HEK293 (cell line): ENCODE measurements around the gene BLOC1S3.

ENCODE experiments used
- CTCF ChIA-PET: fragments of 350-600 bp; formaldehyde crosslinking; extraction: SDS; loops from one replicate; lab custom pipeline; 2021; ENCODE audit warnings: antibody characterized with exemption; lab: Yijun Ruan, JAX
- POLR2A ChIA-PET: fragments of 300-600 bp; formaldehyde crosslinking; extraction: SDS; loops from one replicate; lab custom pipeline; 2020; ENCODE audit warnings: antibody characterized with exemption, inconsistent platforms; lab: Yijun Ruan, JAX
- H3K27ac ChIP-seq: fragments of 200-500 bp; sonication (Bioruptor generic); 2 replicates; pipeline ENCODE4 v1.5.1; 2014; ENCODE audit warnings: low read depth, low read length, control low read depth, inconsistent platforms; ENCODE audit errors: extremely low read depth
- H3K36me3 ChIP-seq, 2 experiments: fragments of 200-500 bp in 1 of 2; sonication (Bioruptor generic) in 1 of 2; 1 replicate in 1 of 2; 2 replicates in 1 of 2; pipeline ENCODE4 v1.5.1; 2014 to 2017; ENCODE audit warnings: inconsistent platforms in 2 of 2, low read length in 2 of 2; ENCODE audit not compliant: control insufficient read depth in 2 of 2, insufficient read depth in 1 of 2
- H3K4me1 ChIP-seq: fragments of 200-500 bp; sonication (Bioruptor generic); 2 replicates; pipeline ENCODE4 v1.5.1; 2014; ENCODE audit warnings: mild to moderate bottlenecking, low read length, inconsistent platforms; ENCODE audit not compliant: control insufficient read depth, insufficient read depth
- H3K4me3 ChIP-seq: 2 replicates; pipeline ENCODE4 v1.5.1; 2011; ENCODE audit warnings: low read depth, mild to moderate bottlenecking, control low read depth, low read length, moderate library complexity
- H3K9me3 ChIP-seq: fragments of 200-500 bp; sonication (Bioruptor generic); 2 replicates; pipeline ENCODE4 v1.5.1; 2014; ENCODE audit warnings: low read depth, low read length, inconsistent platforms; ENCODE audit not compliant: control insufficient read depth, insufficient read depth
- CTCF ChIP-seq: fragments of 450-650 bp; formaldehyde crosslinking; IDR thresholded peaks from 2 replicates; pipeline ENCODE4 v1.5.1; 2016; ENCODE audit warnings: missing biosample characterization, missing genetic modification characterization
- EGR2 ChIP-seq: fragments of 450-650 bp; formaldehyde crosslinking; IDR thresholded peaks from 2 replicates; pipeline ENCODE4 v1.5.1; 2016; ENCODE audit warnings: low read depth, missing biosample characterization, missing genetic modification characterization
- GLI4 ChIP-seq: fragments of 450-650 bp; formaldehyde crosslinking; IDR thresholded peaks from 2 replicates; pipeline ENCODE4 v1.5.1; 2016; ENCODE audit warnings: missing biosample characterization, missing genetic modification characterization
- HOXD13 ChIP-seq: sonication (generic); formaldehyde crosslinking; IDR thresholded peaks from 2 replicates; pipeline ENCODE4 v1.8.0; 2022; ENCODE audit warnings: missing genetic modification reagents, borderline replicate concordance
- KLF1 ChIP-seq: fragments of 450-650 bp; formaldehyde crosslinking; IDR thresholded peaks from 2 replicates; pipeline ENCODE4 v1.5.1; 2016; ENCODE audit warnings: missing biosample characterization, missing genetic modification characterization
- KLF17 ChIP-seq: fragments of 450-650 bp; formaldehyde crosslinking; IDR thresholded peaks from 2 replicates; pipeline ENCODE4 v1.5.1; 2016; ENCODE audit warnings: missing biosample characterization, missing genetic modification characterization
- MZF1 ChIP-seq: fragments of 450-650 bp; formaldehyde crosslinking; IDR thresholded peaks from 2 replicates; pipeline ENCODE4 v1.5.1; 2017; ENCODE audit warnings: missing biosample characterization, missing genetic modification characterization, borderline replicate concordance
- PATZ1 ChIP-seq: fragments of 450-650 bp; formaldehyde crosslinking; IDR thresholded peaks from 2 replicates; pipeline ENCODE4 v1.5.1; 2016; ENCODE audit warnings: missing biosample characterization, missing genetic modification characterization
- SP7 ChIP-seq: fragments of 450-650 bp; formaldehyde crosslinking; IDR thresholded peaks from 2 replicates; pipeline ENCODE4 v1.5.1; 2016; ENCODE audit warnings: missing biosample characterization, missing genetic modification characterization
- TCF7L2 ChIP-seq: IDR thresholded peaks from 2 replicates; pipeline ENCODE4 v1.6.1; 2011; ENCODE audit warnings: low read depth, mild to moderate bottlenecking, inconsistent platforms, low read length, moderate library complexity, borderline replicate concordance
- YY2 ChIP-seq: fragments of 450-650 bp; formaldehyde crosslinking; IDR thresholded peaks from 2 replicates; pipeline ENCODE4 v1.5.1; 2016; ENCODE audit warnings: missing biosample characterization, missing genetic modification characterization
- ZBTB11 ChIP-seq: fragments of 450-650 bp; formaldehyde crosslinking; conservative IDR thresholded peaks from 2 replicates; pipeline ENCODE4 v1.5.1; 2016; ENCODE audit warnings: low read depth, missing biosample characterization, missing genetic modification characterization
- ZBTB20 ChIP-seq: fragments of 450-650 bp; formaldehyde crosslinking; IDR thresholded peaks from 2 replicates; pipeline ENCODE4 v1.5.1; 2016; ENCODE audit warnings: missing biosample characterization, missing genetic modification characterization
- ZBTB7A ChIP-seq: fragments of 450-650 bp; formaldehyde crosslinking; IDR thresholded peaks from 2 replicates; pipeline ENCODE4 v1.5.1; 2016; ENCODE audit warnings: low read depth, missing biosample characterization, missing genetic modification characterization
- ZFHX2 ChIP-seq: fragments of 450-650 bp; formaldehyde crosslinking; conservative IDR thresholded peaks from 2 replicates; pipeline ENCODE4 v1.5.1; 2016; ENCODE audit warnings: missing biosample characterization, missing genetic modification characterization
- ZFP41 ChIP-seq: fragments of 450-650 bp; formaldehyde crosslinking; IDR thresholded peaks from 2 replicates; pipeline ENCODE4 v1.5.1; 2016; ENCODE audit warnings: missing biosample characterization, missing genetic modification characterization, borderline replicate concordance
- ZNF114 ChIP-seq: fragments of 450-650 bp; formaldehyde crosslinking; IDR thresholded peaks from 2 replicates; pipeline ENCODE4 v1.5.0; 2017; ENCODE audit warnings: missing biosample characterization, missing genetic modification characterization
- ZNF16 ChIP-seq: fragments of 450-650 bp; formaldehyde crosslinking; IDR thresholded peaks from 2 replicates; pipeline ENCODE4 v1.5.1; 2016; ENCODE audit warnings: low read depth, missing biosample characterization, missing genetic modification characterization
- ZNF239 ChIP-seq: fragments of 450-650 bp; formaldehyde crosslinking; IDR thresholded peaks from 2 replicates; pipeline ENCODE4 v1.5.1; 2016; ENCODE audit warnings: missing biosample characterization, missing genetic modification characterization
- ZNF266 ChIP-seq: fragments of 450-650 bp; formaldehyde crosslinking; IDR thresholded peaks from 2 replicates; pipeline ENCODE4 v1.5.1; 2016; ENCODE audit warnings: missing biosample characterization, missing genetic modification characterization, low read depth
- ZNF37A ChIP-seq: fragments of 450-650 bp; IDR thresholded peaks from 2 replicates; pipeline ENCODE4 v1.5.1; 2018; ENCODE audit warnings: missing biosample characterization, missing genetic modification characterization
- ZNF548 ChIP-seq: fragments of 450-650 bp; formaldehyde crosslinking; IDR thresholded peaks from 2 replicates; pipeline ENCODE4 v1.5.1; 2016; ENCODE audit warnings: missing biosample characterization, missing genetic modification characterization
- ZNF555 ChIP-seq: fragments of 450-650 bp; formaldehyde crosslinking; conservative IDR thresholded peaks from 2 replicates; pipeline ENCODE4 v1.5.1; 2017; ENCODE audit warnings: missing biosample characterization, mild to moderate bottlenecking, missing genetic modification characterization, inconsistent platforms
- ZNF580 ChIP-seq: fragments of 450-650 bp; formaldehyde crosslinking; IDR thresholded peaks from 2 replicates; pipeline ENCODE4 v1.5.1; 2016; ENCODE audit warnings: missing biosample characterization, missing genetic modification characterization
- ZNF596 ChIP-seq: fragments of 450-650 bp; IDR thresholded peaks from 2 replicates; pipeline ENCODE4 v1.5.0; 2018; ENCODE audit warnings: missing biosample characterization, mild to moderate bottlenecking, missing genetic modification characterization, moderate library complexity
- ZNF600 ChIP-seq: fragments of 450-650 bp; formaldehyde crosslinking; IDR thresholded peaks from 2 replicates; pipeline ENCODE4 v1.5.1; 2016; ENCODE audit warnings: missing biosample characterization, missing genetic modification characterization
- ZNF660 ChIP-seq: fragments of 450-650 bp; IDR thresholded peaks from 2 replicates; pipeline ENCODE4 v1.5.1; 2018; ENCODE audit warnings: missing biosample characterization, mild to moderate bottlenecking, missing genetic modification characterization
- ZNF677 ChIP-seq: fragments of 450-650 bp; IDR thresholded peaks from 2 replicates; pipeline ENCODE4 v1.5.0; 2018; ENCODE audit warnings: missing biosample characterization, mild to moderate bottlenecking, missing genetic modification characterization, moderate library complexity
- ZNF704 ChIP-seq: fragments of 450-650 bp; formaldehyde crosslinking; IDR thresholded peaks from 2 replicates; pipeline ENCODE4 v1.5.1; 2016; ENCODE audit warnings: missing biosample characterization, missing genetic modification characterization
- ZNF777 ChIP-seq: fragments of 450-650 bp; formaldehyde crosslinking; IDR thresholded peaks from 2 replicates; pipeline ENCODE4 v1.5.1; 2017; ENCODE audit warnings: missing biosample characterization, missing genetic modification characterization, borderline replicate concordance
- ZNF830 ChIP-seq: fragments of 450-650 bp; IDR thresholded peaks from 2 replicates; pipeline ENCODE4 v1.5.0; 2018; ENCODE audit warnings: missing biosample characterization, missing genetic modification characterization, low read depth, mild to moderate bottlenecking, moderate library complexity

Gene BLOC1S3

GRCh38 chr19:45138303-45138751 lies 40.3 kb upstream of the BLOC1S3 start:
- POLR2A ChIA-PET = interaction anchor here (1.2 to 1.7 kb wide), 2 partner anchors 11 to 46 kb away, joined by 3 to 4 read pairs; no protein-coding TSS in a partner anchor
- no peak overlapping the region for H3K27ac ChIP-seq
- no peak overlapping the region for H3K4me3 ChIP-seq
- no peaks in the 10 kb centered on the region for H3K9me3 ChIP-seq
- peaks cover 5% of the 10 kb centered on the region; the same call in 1 of the 2 replicates for H3K4me1 ChIP-seq
- H3K36me3 ChIP-seq = peaks cover 0 to 24% of the 10 kb centered on the region in 2 experiments; a peak in 2 of 3 replicates
- CTCF ChIA-PET = no interaction called here
- TF ChIP-seq MZF1 (tag by site-specific recombination) (no peak), ZFP41 (tag by site-specific recombination) (no peak), KLF17 (0 out of 2 replicates have a peak, but pooled peaks have one; percentile 19), ZNF677 (tag by site-specific recombination) (no peak), ZNF114 (tag by site-specific recombination) (no peak), ZNF596 (tag by site-specific recombination) (no peak), ZNF37A (tag by site-specific recombination) (no peak), ZFHX2 (peak; percentile 83), ZNF16 (tag by site-specific recombination) (no peak), KLF1 (tag by site-specific recombination) (peak; percentile 88), ZNF266 (no peak), ZNF704 (no peak), ZNF830 (tag by site-specific recombination) (no peak), GLI4 (no peak), ZNF239 (tag by site-specific recombination) (no peak), PATZ1 (tag by site-specific recombination) (no peak), EGR2 (tag by site-specific recombination) (peak; percentile 75), ZNF660 (tag by site-specific recombination) (no peak), ZNF580 (no peak), SP7 (no peak), CTCF (tag by site-specific recombination) (no peak), TCF7L2 (no peak), ZNF548 (tag by site-specific recombination) (no peak), ZBTB7A (tag by site-specific recombination) (no peak), ZBTB11 (tag by site-specific recombination) (no peak), ZBTB20 (no peak), HOXD13 (CRISPR knock-in tag) (no peak), ZNF555 (tag by site-specific recombination) (no peak), ZNF777 (tag by site-specific recombination) (no peak), YY2 (tag by site-specific recombination) (no peak), ZNF600 (no peak)
